B cell (primary cell): Measurements from ENCODE around the gene MMRN2. TPM values are rescaled to one million over a fixed set of nuclear protein-coding genes. Genes with fewer than 3 reads are reported as not detected.
A peak's percentile ranks its signal among the peaks of the same experiment; 100 is the strongest.

Experiments used
- ATAC-seq: fragments of 200-7000 bp; cut with Tn5 transposase; one replicate; pipeline ENCODE4 v1.10.0; 2021; ENCODE audit warnings: low read depth, mild to moderate bottlenecking, moderate number of reproducible peaks, moderate library complexity
- CTCF ChIA-PET: fragments of 350-600 bp; sonication (Branson Sonifier 250); formaldehyde crosslinking; loops from one replicate; lab custom pipeline; 2021; ENCODE audit warnings: antibody characterized with exemption, inconsistent platforms; lab: Charles Lee
- POLR2A ChIA-PET: fragments of 350-600 bp; sonication (Branson Sonifier 250); formaldehyde crosslinking; loops from one replicate; lab custom pipeline; 2021; ENCODE audit warnings: antibody characterized with exemption; lab: Charles Lee
- DNase-seq: peaks from one replicate; pipeline ENCODE4 v3.0.0; 2013
- H2AFZ ChIP-seq: 2 replicates; pipeline ENCODE4 v1.6.1; 2012; ENCODE audit warnings: mild to moderate bottlenecking, low read depth, low read length; ENCODE audit not compliant: insufficient read depth, poor library complexity, severe bottlenecking
- H3K27ac ChIP-seq, 2 donors: 1 replicate in 1 of 2; 2 replicates in 1 of 2; pipeline ENCODE4 v1.5.1; 2012 to 2013; ENCODE audit warnings: low read length in 2 of 2, mild to moderate bottlenecking in 2 of 2, moderate library complexity in 1 of 2
- H3K27me3 ChIP-seq, 4 experiments: fragments of 200-600 bp in 1 of 4; sonication (generic) in 1 of 4; replicated peaks in 1 of 4; 1 replicate in 2 of 4; 2 replicates in 2 of 4; pipeline versions ENCODE4 v1.6.1 to v1.7.0; 2013 to 2016; ENCODE audit warnings: low read length in 3 of 4, mild to moderate bottlenecking in 2 of 4, mixed read lengths in 1 of 4, moderate library complexity in 1 of 4; ENCODE audit not compliant: insufficient read depth in 4 of 4, control insufficient read depth in 3 of 4; ENCODE audit errors: control extremely low read depth in 1 of 4
- H3K36me3 ChIP-seq, 2 experiments: replicated peaks in 1 of 2; 1 replicate in 1 of 2; 2 replicates in 1 of 2; pipeline versions ENCODE4 v1.6.1 to v1.7.1; 2013; ENCODE audit warnings: low read length in 1 of 2; ENCODE audit not compliant: insufficient read depth in 2 of 2, control insufficient read depth in 1 of 2; ENCODE audit errors: control extremely low read depth in 1 of 2, extremely low read depth in 1 of 2
- H3K4me1 ChIP-seq, 2 donors: fragments of 200-600 bp in 1 of 2; sonication (generic) in 1 of 2; 1 replicate in 1 of 2; 2 replicates in 1 of 2; pipeline versions ENCODE4 v1.5.1 to v1.6.1; 2013 to 2017; ENCODE audit warnings: low read length in 2 of 2; ENCODE audit not compliant: control insufficient read depth in 2 of 2, insufficient read depth in 2 of 2
- H3K4me2 ChIP-seq: replicated peaks from 2 replicates; pipeline ENCODE3; 2012; ENCODE audit warnings: mild to moderate bottlenecking, low read depth, low read length; ENCODE audit not compliant: poor library complexity, severe bottlenecking
- H3K4me3 ChIP-seq, 5 experiments: fragments of 200-600 bp in 1 of 5; sonication (generic) in 1 of 5; 1 replicate in 3 of 5; 2 replicates in 2 of 5; pipeline versions ENCODE4 v1.5.1 to v1.7.0; 2011 to 2016; ENCODE audit warnings: low read length in 4 of 5, mild to moderate bottlenecking in 4 of 5, low read depth in 2 of 5, control low read depth in 1 of 5, moderate library complexity in 1 of 5; ENCODE audit not compliant: insufficient read depth in 1 of 5; ENCODE audit errors: control extremely low read depth in 1 of 5, extremely low read depth in 1 of 5
- H3K79me2 ChIP-seq: fragments of 200-600 bp; sonication (generic); one replicate; pipeline ENCODE4 v1.6.0; 2016; ENCODE audit warnings: low read length; ENCODE audit not compliant: control insufficient read depth, insufficient read depth
- H3K9ac ChIP-seq: fragments of 200-600 bp; sonication (generic); 2 replicates; pipeline ENCODE4 v1.6.1; 2017; ENCODE audit warnings: mild to moderate bottlenecking, low read length, moderate library complexity
- H3K9me3 ChIP-seq, 3 donors: one replicate each; pipeline versions ENCODE4 v1.6.1 to v1.7.1; 2013; ENCODE audit warnings: low read length in 2 of 3; ENCODE audit not compliant: control insufficient read depth in 2 of 3, insufficient read depth in 1 of 3; ENCODE audit errors: control extremely low read depth in 1 of 3
- H4K20me1 ChIP-seq: 2 replicates; pipeline ENCODE4 v1.6.0; 2012; ENCODE audit warnings: mild to moderate bottlenecking, low read length; ENCODE audit not compliant: insufficient read depth, control insufficient read depth, poor library complexity, severe bottlenecking
- H3K27ac Mint-ChIP-seq: one replicate; pipeline ENCODE4 v1.8.0; 2021; ENCODE audit warnings: mixed read lengths
- H3K27me3 Mint-ChIP-seq: one replicate; pipeline ENCODE4 v1.8.0; 2021; ENCODE audit warnings: mixed read lengths
- H3K4me1 Mint-ChIP-seq: one replicate; pipeline ENCODE4 v1.8.0; 2021; ENCODE audit warnings: mixed read lengths
- H3K4me3 Mint-ChIP-seq: one replicate; pipeline ENCODE4 v1.8.0; 2021; ENCODE audit warnings: mixed read lengths
- H3K9me3 Mint-ChIP-seq: one replicate; pipeline ENCODE4 v1.8.0; 2022; ENCODE audit warnings: mixed read lengths; ENCODE audit not compliant: insufficient read depth
- CTCF ChIP-seq: fragments of 200-600 bp; IDR thresholded peaks from one replicate; pipeline ENCODE4 v1.8.0; 2022; ENCODE audit warnings: antibody characterized with exemption, mild to moderate bottlenecking
- EZH2 ChIP-seq: IDR thresholded peaks from 2 replicates; pipeline ENCODE4 v1.6.1; 2012; ENCODE audit warnings: borderline replicate concordance, low read depth, mild to moderate bottlenecking, moderate library complexity, low read length; ENCODE audit not compliant: insufficient read depth, poor library complexity, severe bottlenecking
- WGBS: methylation state at CpG from one replicate; pipeline ENCODE4 v1.1.5; 2013; ENCODE audit warnings: missing lambda C conversion rate; ENCODE audit not compliant: insufficient coverage; 5-methylcytosine and 5-hydroxymethylcytosine counted together
- intact Hi-C: fragments of 100-400 bp; cut with micrococcal nuclease; formaldehyde crosslinking; loops from one replicate; pipeline ENCODE4 v1.10.0; 2022
- polyA plus RNA-seq: library from polyadenylated mRNA; depleted of rRNA; stranded (reverse); fragments of >200 nt; gene quantifications from 2 replicates; pipeline ENCODE4 v1.2.3, GENCODE V29; 2012
- small RNA-seq: library from RNA; depleted of rRNA; stranded (forward); fragments of <200 nt; gene quantifications from one replicate; pipeline ENCODE3, GENCODE V24; 2012; ENCODE audit warnings: low replicate concordance, low read depth; ENCODE audit not compliant: insufficient read length
- total RNA-seq, 2 donors: library from RNA; stranded (reverse); fragments of 120-200 nt in 1 of 2; gene quantifications; 1 replicate in 1 of 2; 2 replicates in 1 of 2; pipeline versions ENCODE4 v1.2.3 to v1.2.4, GENCODE V29; 2013 to 2022

Gene MMRN2
- total and polyA plus RNA-seq, 2 donors (not counting 1 experiment from before 2014, with no cell fraction given): 1.0 to 1.1 TPM

GRCh38 chr10:86888585-86889381 is 68.6 kb downstream of the MMRN2 start:
- H3K4me3 Mint-ChIP-seq: peak overlapping the region; percentile 18
- H3K9me3 Mint-ChIP-seq: no peaks in the 10 kb centered on the region
- DNase-seq (peak; percentile 59), ATAC-seq (peak; percentile 94)
- 100% methylated on average over 2 of the region's 7 CpGs for WGBS
- peaks cover 11% of the 10 kb centered on the region for H3K4me1 Mint-ChIP-seq
- POLR2A ChIA-PET: interaction anchor here (1.0 kb wide), 1 partner anchor 207 kb away, joined by 3 read pairs; the partner anchor contains the start of genes GLUD1 and SHLD2
- peak overlapping the region; percentile 59 for H3K27ac Mint-ChIP-seq
- no peak for TF ChIP-seq CTCF
- no peak for TF ChIP-seq EZH2
- Histone ChIP-seq H4K20me1 (no peaks in the 10 kb centered on the region), H3K79me2 (no peaks in the 10 kb centered on the region), H3K4me1 (peaks cover 9 to 13% of the 10 kb centered on the region in 2 donors), H3K27ac (peak overlapping the region in 1 of 2 donors; percentile 35), H3K27me3 (no peaks in the 10 kb centered on the region), H3K4me2 (peak overlapping the region; percentile 38), H2AFZ (no peak overlapping the region), H3K9me3 (no peaks in the 10 kb centered on the region), H3K36me3 (no peaks in the 10 kb centered on the region), H3K4me3 (no peak overlapping the region), H3K9ac (no peak overlapping the region)
- H3K27me3 Mint-ChIP-seq: no peaks in the 10 kb centered on the region
- intact Hi-C loops: loop anchor here (1.0 kb wide), 1 partner anchor 11 kb away; no protein-coding TSS in a partner anchor
- CTCF ChIA-PET: interaction anchor here (0.7 to 5.8 kb wide), 3 partner anchors 11 to 176 kb away, joined by 3 to 21 read pairs (median 6); no protein-coding TSS in a partner anchor

Small RNAs within 50 kb of the gene (small RNA-seq; reads per million reads assigned to genes)
- not detected for gene BMS1P3
- not detected for gene RNU1-19P

Other genes with a start within 250 kb of the MMRN2 start
- gene BMPR1A, start 201.0 kb downstream of the MMRN2 start, total RNA-seq: 15.1 and 15.9 TPM in 2 replicates
- 1.5 and 1.9 TPM in 2 replicates for gene BMPR1A, start 201.0 kb downstream of the MMRN2 start, polyA plus RNA-seq
- gene SNCG, start 984 bp upstream of the MMRN2 start, total RNA-seq: not detected in 2 replicates
- not detected in 2 replicates for gene SNCG, start 984 bp upstream of the MMRN2 start, polyA plus RNA-seq
- not detected in 2 replicates for gene ADIRF, start 10.9 kb upstream of the MMRN2 start, total RNA-seq
- gene ADIRF, start 10.9 kb upstream of the MMRN2 start, polyA plus RNA-seq: not detected in 2 replicates
- gene FAM25A, start 62.7 kb upstream of the MMRN2 start, total RNA-seq: not detected in 2 replicates
- gene FAM25A, start 62.7 kb upstream of the MMRN2 start, polyA plus RNA-seq: not detected in 2 replicates
- gene GLUD1, start 137.2 kb upstream of the MMRN2 start, total RNA-seq: 71.5 and 81.0 TPM in 2 replicates
- gene GLUD1, start 137.2 kb upstream of the MMRN2 start, polyA plus RNA-seq: 29.6 and 38.4 TPM in 2 replicates
- 22.0 and 22.3 TPM in 2 replicates for gene SHLD2, start 137.6 kb upstream of the MMRN2 start, total RNA-seq
- gene SHLD2, start 137.6 kb upstream of the MMRN2 start, polyA plus RNA-seq: 9.0 and 14.3 TPM in 2 replicates